ENCODE measurements around the gene CAV1.

DNA sequence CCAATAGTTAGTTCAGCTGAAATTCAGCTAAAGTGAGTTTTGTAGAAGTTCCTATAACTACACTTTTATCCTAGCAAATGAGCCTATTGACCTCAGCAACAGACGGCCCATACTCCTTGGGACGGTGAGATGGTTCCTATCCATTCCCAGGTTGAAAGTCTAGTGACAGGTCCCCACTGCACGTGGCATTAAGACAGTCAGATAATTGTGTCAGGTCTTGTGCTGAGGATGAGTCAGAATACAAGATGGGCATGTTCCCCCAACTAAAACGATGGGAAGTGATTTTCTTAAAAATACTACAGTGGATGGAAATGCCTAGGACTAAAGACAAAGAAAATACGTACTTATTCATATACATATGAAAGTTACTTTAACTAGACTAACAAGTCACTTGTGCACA is 2.1 kb downstream of the CAV1 start:
- TF ChIP-seq, protein P1, sequence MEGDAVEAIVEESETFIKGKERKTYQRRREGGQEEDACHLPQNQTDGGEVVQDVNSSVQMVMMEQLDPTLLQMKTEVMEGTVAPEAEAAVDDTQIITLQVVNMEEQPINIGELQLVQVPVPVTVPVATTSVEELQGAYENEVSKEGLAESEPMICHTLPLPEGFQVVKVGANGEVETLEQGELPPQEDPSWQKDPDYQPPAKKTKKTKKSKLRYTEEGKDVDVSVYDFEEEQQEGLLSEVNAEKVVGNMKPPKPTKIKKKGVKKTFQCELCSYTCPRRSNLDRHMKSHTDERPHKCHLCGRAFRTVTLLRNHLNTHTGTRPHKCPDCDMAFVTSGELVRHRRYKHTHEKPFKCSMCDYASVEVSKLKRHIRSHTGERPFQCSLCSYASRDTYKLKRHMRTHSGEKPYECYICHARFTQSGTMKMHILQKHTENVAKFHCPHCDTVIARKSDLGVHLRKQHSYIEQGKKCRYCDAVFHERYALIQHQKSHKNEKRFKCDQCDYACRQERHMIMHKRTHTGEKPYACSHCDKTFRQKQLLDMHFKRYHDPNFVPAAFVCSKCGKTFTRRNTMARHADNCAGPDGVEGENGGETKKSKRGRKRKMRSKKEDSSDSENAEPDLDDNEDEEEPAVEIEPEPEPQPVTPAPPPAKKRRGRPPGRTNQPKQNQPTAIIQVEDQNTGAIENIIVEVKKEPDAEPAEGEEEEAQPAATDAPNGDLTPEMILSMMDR (IDR thresholded peaks at IDR 0.05): no peak
- TF ChIP-seq POLR2A (IDR thresholded peaks at IDR 0.05): no peak
